Fibroblast of lung (primary cell): ENCODE measurements around the gene KRTAP13-3. TPM values are rescaled to one million over a fixed set of nuclear protein-coding genes. Genes with fewer than 3 reads are reported as not detected.

Experiments
- DNase-seq, 2 donors: peaks; one replicate each; pipeline versions ENCODE4 v3.0.0 to v3.0.0-alpha.2; 2010; ENCODE audit warnings: low read depth in 2 of 2
- H2AFZ ChIP-seq: 2 replicates; pipeline ENCODE4 v1.5.1; 2012; ENCODE audit warnings: low read length, control low read depth, inconsistent platforms
- H3K27ac ChIP-seq: 2 replicates; pipeline ENCODE4 v1.5.1; 2011; ENCODE audit warnings: low read length, control low read depth; ENCODE audit not compliant: insufficient read depth
- H3K27me3 ChIP-seq: 2 replicates; pipeline ENCODE4 v1.5.1; 2011; ENCODE audit warnings: mild to moderate bottlenecking, low read length; ENCODE audit not compliant: control insufficient read depth, insufficient read depth
- H3K36me3 ChIP-seq: 2 replicates; pipeline ENCODE4 v1.5.1; 2011; ENCODE audit warnings: low read length; ENCODE audit not compliant: control insufficient read depth, insufficient read depth
- H3K4me1 ChIP-seq: 2 replicates; pipeline ENCODE4 v1.5.1; 2011; ENCODE audit warnings: low read length; ENCODE audit not compliant: control insufficient read depth, insufficient read depth; ENCODE audit errors: extremely low read depth
- H3K4me2 ChIP-seq: 2 replicates; pipeline ENCODE4 v1.5.1; 2011; ENCODE audit warnings: low read length, control low read depth; ENCODE audit not compliant: insufficient read depth; ENCODE audit errors: extremely low read depth
- H3K4me3 ChIP-seq, 4 experiments: fragments of 200-600 bp in 1 of 4; sonication (generic) in 1 of 4; replicated peaks in 1 of 4; 2 replicates each; pipeline ENCODE4 v1.5.1; 2011 to 2016; ENCODE audit warnings: low read length in 4 of 4, low read depth in 3 of 4, mild to moderate bottlenecking in 3 of 4, control low read depth in 2 of 4, inconsistent platforms in 1 of 4, mixed read lengths in 1 of 4; ENCODE audit not compliant: insufficient read depth in 1 of 4; ENCODE audit errors: control extremely low read depth in 1 of 4
- H3K79me2 ChIP-seq: 2 replicates; pipeline ENCODE4 v1.5.1; 2012; ENCODE audit warnings: mild to moderate bottlenecking, low read length, inconsistent platforms; ENCODE audit not compliant: control insufficient read depth, insufficient read depth
- H3K9ac ChIP-seq: 2 replicates; pipeline ENCODE4 v1.5.1; 2011; ENCODE audit warnings: mild to moderate bottlenecking, low read length, control low read depth; ENCODE audit not compliant: insufficient read depth
- H3K9me3 ChIP-seq: 2 replicates; pipeline ENCODE4 v1.5.1; 2012; ENCODE audit warnings: low read depth, low read length; ENCODE audit not compliant: control insufficient read depth, insufficient read depth
- H4K20me1 ChIP-seq: 2 replicates; pipeline ENCODE4 v1.5.1; 2011; ENCODE audit warnings: low read length; ENCODE audit not compliant: control insufficient read depth, insufficient read depth; ENCODE audit errors: extremely low read depth
- CTCF ChIP-seq, 2 donors: IDR thresholded peaks in 1 of 2; conservative IDR thresholded peaks in 1 of 2; 1 replicate in 1 of 2; 2 replicates in 1 of 2; pipeline ENCODE4 v1.5.1; 2011 to 2012; ENCODE audit warnings: low read length in 2 of 2, control low read depth in 1 of 2, inconsistent platforms in 1 of 2, low read depth in 1 of 2, mild to moderate bottlenecking in 1 of 2
- EZH2 ChIP-seq: IDR thresholded peaks from 2 replicates; pipeline ENCODE4 v1.5.1; 2012; ENCODE audit warnings: low read length, control low read depth, mild to moderate bottlenecking; ENCODE audit errors: missing control alignments
- polyA plus RNA-seq, 2 donors: library from polyadenylated mRNA; depleted of rRNA in 1 of 2; stranded (reverse) in 1 of 2; unstranded in 1 of 2; fragments of >200 nt; gene quantifications; 2 replicates each; pipeline ENCODE4 v1.2.1, GENCODE V29; 2011 to 2012; ENCODE audit warnings: missing spikeins in 1 of 2
- total RNA-seq: library from RNA; depleted of rRNA; stranded (reverse); fragments of >200 nt; gene quantifications from 2 replicates; pipeline ENCODE4 v1.2.1, GENCODE V29; 2014

Gene KRTAP13-3
- total and polyA plus RNA-seq, 2 donors (not counting 1 experiment from before 2014, with no cell fraction given): not detected

DNA sequence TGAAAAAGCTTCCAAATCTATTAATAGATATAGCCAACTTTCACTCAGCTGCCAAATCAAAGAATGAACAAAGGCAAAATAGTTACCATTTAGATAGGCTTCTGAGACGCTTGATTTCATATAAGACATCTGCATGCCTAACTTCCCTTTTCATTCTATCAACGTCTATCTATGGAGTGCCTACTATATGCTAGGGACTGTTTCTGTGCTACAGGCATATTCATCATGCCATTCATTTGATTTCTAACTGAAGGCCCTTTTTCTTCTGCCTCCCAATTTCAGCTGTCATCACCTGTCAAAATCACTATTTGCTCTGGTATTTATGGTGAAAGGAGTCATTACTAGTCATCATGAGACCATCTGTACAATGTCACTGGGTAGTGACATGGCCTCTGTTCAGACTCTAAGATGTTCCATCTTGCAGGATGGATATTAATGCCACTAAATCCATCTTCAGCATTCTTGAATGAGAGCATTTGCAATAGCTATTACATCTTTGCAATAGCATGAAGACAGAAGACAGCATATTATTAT, 34.2 kb downstream of the KRTAP13-3 start:
- Histone ChIP-seq H3K4me1 (no peaks in the 10 kb centered on the region), H3K9me3 (no peaks in the 10 kb centered on the region), H3K36me3 (no peaks in the 10 kb centered on the region), H3K9ac (no peak overlapping the region), H3K27ac (no peak overlapping the region), H3K4me3 (no peak overlapping the region), H3K27me3 (no peaks in the 10 kb centered on the region), H4K20me1 (no peaks in the 10 kb centered on the region), H3K79me2 (no peaks in the 10 kb centered on the region), H2AFZ (no peak overlapping the region), H3K4me2 (no peak overlapping the region)
- DNase-seq: no peak
- TF ChIP-seq CTCF (conservative IDR thresholded peaks at IDR 0.05 in 1 of 2, IDR thresholded peaks at IDR 0.05 in 1 of 2; ENCODE audit: low read depth in 1 of 2, low read length in 2 of 2) (no peak), EZH2 (no peak)

GRCh38 chr21:30382201-30382600, 43.5 kb downstream of the KRTAP13-3 start:
- Histone ChIP-seq H4K20me1 (no peaks in the 10 kb centered on the region), H3K27me3 (no peaks in the 10 kb centered on the region), H3K79me2 (no peaks in the 10 kb centered on the region), H3K27ac (no peak overlapping the region), H2AFZ (no peak overlapping the region), H3K9ac (no peak overlapping the region), H3K4me1 (no peaks in the 10 kb centered on the region), H3K4me3 (no peak overlapping the region), H3K36me3 (no peaks in the 10 kb centered on the region), H3K4me2 (no peak overlapping the region), H3K9me3 (no peaks in the 10 kb centered on the region)
- DNase-seq: no peak
- no peak for TF ChIP-seq EZH2
- TF ChIP-seq CTCF (conservative IDR thresholded peaks at IDR 0.05 in 1 of 2, IDR thresholded peaks at IDR 0.05 in 1 of 2; ENCODE audit: low read depth in 1 of 2, low read length in 2 of 2): no peak

Other genes starting within 250 kb of the KRTAP13-3 start
- not detected in 2 replicates for gene CLDN8, start 209.8 kb downstream of the KRTAP13-3 start, total RNA-seq
- gene CLDN8, start 209.8 kb downstream of the KRTAP13-3 start, polyA plus RNA-seq: not detected in 2 replicates
- not detected in 2 replicates for gene KRTAP24-1, start 143.0 kb downstream of the KRTAP13-3 start, total RNA-seq
- gene KRTAP24-1, start 143.0 kb downstream of the KRTAP13-3 start, polyA plus RNA-seq: not detected in 2 replicates
- not detected in 2 replicates for gene KRTAP25-1, start 136.4 kb downstream of the KRTAP13-3 start, total RNA-seq
- gene KRTAP25-1, start 136.4 kb downstream of the KRTAP13-3 start, polyA plus RNA-seq: not detected in 2 replicates
- not detected in 2 replicates for gene KRTAP26-1, start 105.6 kb downstream of the KRTAP13-3 start, total RNA-seq
- gene KRTAP26-1, start 105.6 kb downstream of the KRTAP13-3 start, polyA plus RNA-seq: not detected in 2 replicates
- not detected in 2 replicates for gene KRTAP27-1, start 88.2 kb downstream of the KRTAP13-3 start, total RNA-seq
- not detected in 2 replicates for gene KRTAP27-1, start 88.2 kb downstream of the KRTAP13-3 start, polyA plus RNA-seq
- not detected in 2 replicates for gene KRTAP23-1, start 77.3 kb downstream of the KRTAP13-3 start, total RNA-seq
- not detected in 2 replicates for gene KRTAP23-1, start 77.3 kb downstream of the KRTAP13-3 start, polyA plus RNA-seq
- gene KRTAP13-2, start 53.7 kb downstream of the KRTAP13-3 start, total RNA-seq: not detected in 2 replicates
- gene KRTAP13-2, start 53.7 kb downstream of the KRTAP13-3 start, polyA plus RNA-seq: not detected in 2 replicates
- not detected in 2 replicates for gene KRTAP13-1, start 29.9 kb downstream of the KRTAP13-3 start, total RNA-seq
- not detected in 2 replicates for gene KRTAP13-1, start 29.9 kb downstream of the KRTAP13-3 start, polyA plus RNA-seq
- not detected in 2 replicates for gene KRTAP13-4, start 4.3 kb upstream of the KRTAP13-3 start, total RNA-seq
- not detected in 2 replicates for gene KRTAP13-4, start 4.3 kb upstream of the KRTAP13-3 start, polyA plus RNA-seq
- not detected in 2 replicates for gene KRTAP15-1, start 14.3 kb upstream of the KRTAP13-3 start, total RNA-seq
- not detected in 2 replicates for gene KRTAP15-1, start 14.3 kb upstream of the KRTAP13-3 start, polyA plus RNA-seq
- not detected in 2 replicates for gene KRTAP19-1, start 54.4 kb upstream of the KRTAP13-3 start, total RNA-seq
- not detected in 2 replicates for gene KRTAP19-1, start 54.4 kb upstream of the KRTAP13-3 start, polyA plus RNA-seq
- not detected in 2 replicates for gene KRTAP19-2, start 61.5 kb upstream of the KRTAP13-3 start, total RNA-seq
- gene KRTAP19-2, start 61.5 kb upstream of the KRTAP13-3 start, polyA plus RNA-seq: not detected in 2 replicates
- not detected in 2 replicates for gene KRTAP19-3, start 66.1 kb upstream of the KRTAP13-3 start, total RNA-seq
- not detected in 2 replicates for gene KRTAP19-3, start 66.1 kb upstream of the KRTAP13-3 start, polyA plus RNA-seq
- not detected in 2 replicates for gene KRTAP19-4, start 71.2 kb upstream of the KRTAP13-3 start, total RNA-seq
- not detected in 2 replicates for gene KRTAP19-4, start 71.2 kb upstream of the KRTAP13-3 start, polyA plus RNA-seq
- gene KRTAP19-5, start 76.2 kb upstream of the KRTAP13-3 start, total RNA-seq: not detected in 2 replicates
- not detected in 2 replicates for gene KRTAP19-5, start 76.2 kb upstream of the KRTAP13-3 start, polyA plus RNA-seq
- gene KRTAP19-6, start 115.9 kb upstream of the KRTAP13-3 start, total RNA-seq: not detected in 2 replicates
- not detected in 2 replicates for gene KRTAP19-6, start 115.9 kb upstream of the KRTAP13-3 start, polyA plus RNA-seq
- not detected in 2 replicates for gene KRTAP19-7, start 135.4 kb upstream of the KRTAP13-3 start, total RNA-seq
- gene KRTAP19-7, start 135.4 kb upstream of the KRTAP13-3 start, polyA plus RNA-seq: not detected in 2 replicates
- not detected in 2 replicates for gene KRTAP22-2, start 164.5 kb upstream of the KRTAP13-3 start, total RNA-seq
- not detected in 2 replicates for gene KRTAP22-2, start 164.5 kb upstream of the KRTAP13-3 start, polyA plus RNA-seq
- gene KRTAP6-3, start 166.5 kb upstream of the KRTAP13-3 start, total RNA-seq: not detected in 2 replicates
- not detected in 2 replicates for gene KRTAP6-3, start 166.5 kb upstream of the KRTAP13-3 start, polyA plus RNA-seq
- gene KRTAP6-2, start 173.0 kb upstream of the KRTAP13-3 start, total RNA-seq: not detected in 2 replicates
- gene KRTAP6-2, start 173.0 kb upstream of the KRTAP13-3 start, polyA plus RNA-seq: not detected in 2 replicates
- gene KRTAP22-1, start 175.2 kb upstream of the KRTAP13-3 start, total RNA-seq: not detected in 2 replicates
- not detected in 2 replicates for gene KRTAP22-1, start 175.2 kb upstream of the KRTAP13-3 start, polyA plus RNA-seq
- gene KRTAP6-1, start 188.0 kb upstream of the KRTAP13-3 start, total RNA-seq: not detected in 2 replicates
- gene KRTAP6-1, start 188.0 kb upstream of the KRTAP13-3 start, polyA plus RNA-seq: not detected in 2 replicates
- not detected in 2 replicates for gene KRTAP20-1, start 190.5 kb upstream of the KRTAP13-3 start, total RNA-seq
- gene KRTAP20-1, start 190.5 kb upstream of the KRTAP13-3 start, polyA plus RNA-seq: not detected in 2 replicates
- gene KRTAP20-4, start 194.7 kb upstream of the KRTAP13-3 start, total RNA-seq: not detected in 2 replicates
- not detected in 2 replicates for gene KRTAP20-4, start 194.7 kb upstream of the KRTAP13-3 start, polyA plus RNA-seq
- gene KRTAP20-2, start 209.3 kb upstream of the KRTAP13-3 start, total RNA-seq: not detected in 2 replicates
- gene KRTAP20-2, start 209.3 kb upstream of the KRTAP13-3 start, polyA plus RNA-seq: not detected in 2 replicates
- gene KRTAP20-3, start 216.9 kb upstream of the KRTAP13-3 start, total RNA-seq: not detected in 2 replicates
- not detected in 2 replicates for gene KRTAP20-3, start 216.9 kb upstream of the KRTAP13-3 start, polyA plus RNA-seq